Mesenchymal stem cell (in vitro differentiated cells and primary cell): Measurements from ENCODE around the gene ABCC4.

Experiments used
- DNase-seq: peaks from one replicate; pipeline ENCODE4 v3.0.0-alpha.2; 2013
- H2AFZ ChIP-seq: one replicate; pipeline ENCODE4 v1.6.1; 2013; ENCODE audit warnings: low read depth, mild to moderate bottlenecking, control low read depth, inconsistent platforms, low read length, moderate library complexity
- H2AK5ac ChIP-seq: 2 replicates; pipeline ENCODE4 v1.6.1; 2013; ENCODE audit warnings: low read length, moderate library complexity, mild to moderate bottlenecking, inconsistent platforms; ENCODE audit not compliant: severe bottlenecking
- H2BK120ac ChIP-seq: one replicate; pipeline ENCODE4 v1.6.1; 2013; ENCODE audit warnings: low read depth, mild to moderate bottlenecking, inconsistent platforms, low read length, moderate library complexity
- H2BK12ac ChIP-seq, 2 experiments: one replicate each; pipeline ENCODE4 v1.6.1; 2013; ENCODE audit warnings: inconsistent platforms in 2 of 2, low read length in 2 of 2, mild to moderate bottlenecking in 2 of 2, moderate library complexity in 2 of 2, control low read depth in 1 of 2
- H2BK15ac ChIP-seq: one replicate; pipeline ENCODE4 v1.6.1; 2013; ENCODE audit warnings: mild to moderate bottlenecking, low read depth, inconsistent platforms; ENCODE audit not compliant: poor library complexity, severe bottlenecking
- H2BK5ac ChIP-seq: 2 replicates; pipeline ENCODE4 v1.6.1; 2013; ENCODE audit warnings: low read depth, mild to moderate bottlenecking, low read length, control low read depth, inconsistent platforms; ENCODE audit not compliant: poor library complexity, severe bottlenecking
- H3K14ac ChIP-seq, 2 experiments: one replicate each; pipeline ENCODE4 v1.6.1; 2013; ENCODE audit warnings: inconsistent platforms in 2 of 2, low read length in 2 of 2, control low read depth in 1 of 2, mild to moderate bottlenecking in 1 of 2, moderate library complexity in 1 of 2
- H3K18ac ChIP-seq, 2 experiments: one replicate each; pipeline ENCODE4 v1.6.1; 2013; ENCODE audit warnings: inconsistent platforms in 2 of 2, low read length in 2 of 2, control low read depth in 1 of 2, low read depth in 1 of 2, mild to moderate bottlenecking in 1 of 2
- H3K23ac ChIP-seq, 2 experiments: one replicate each; pipeline ENCODE4 v1.6.1; 2013; ENCODE audit warnings: inconsistent platforms in 2 of 2, low read length in 2 of 2, mild to moderate bottlenecking in 2 of 2, moderate library complexity in 2 of 2, control low read depth in 1 of 2
- H3K27ac ChIP-seq: 2 replicates; pipeline ENCODE4 v1.5.1; 2013; ENCODE audit warnings: mild to moderate bottlenecking, moderate library complexity, low read length, control low read depth, inconsistent platforms; ENCODE audit not compliant: poor library complexity, severe bottlenecking
- H3K27me3 ChIP-seq, 2 experiments: 2 replicates each; pipeline versions ENCODE4 v1.6.1 to v1.7.0; 2013; ENCODE audit warnings: low read length in 2 of 2, mild to moderate bottlenecking in 2 of 2, moderate library complexity in 2 of 2, control low read depth in 1 of 2, inconsistent platforms in 1 of 2; ENCODE audit not compliant: control insufficient read depth in 1 of 2, insufficient read depth in 1 of 2
- H3K36me3 ChIP-seq, 2 experiments: 2 replicates each; pipeline versions ENCODE4 v1.6.1 to v1.7.0; 2013; ENCODE audit warnings: low read length in 2 of 2, control low read depth in 1 of 2, inconsistent platforms in 1 of 2, low read depth in 1 of 2, mild to moderate bottlenecking in 1 of 2; ENCODE audit not compliant: insufficient read depth in 2 of 2, control insufficient read depth in 1 of 2
- H3K4ac ChIP-seq, 2 experiments: one replicate each; pipeline ENCODE4 v1.6.1; 2013; ENCODE audit warnings: inconsistent platforms in 2 of 2, low read length in 2 of 2, mild to moderate bottlenecking in 2 of 2, moderate library complexity in 2 of 2, control low read depth in 1 of 2, low read depth in 1 of 2
- H3K4me1 ChIP-seq: 2 replicates; pipeline ENCODE4 v1.6.1; 2013; ENCODE audit warnings: low read depth, low read length, control low read depth; ENCODE audit not compliant: control insufficient read depth, insufficient read depth
- H3K4me2 ChIP-seq: 2 replicates; pipeline ENCODE4 v1.6.1; 2013; ENCODE audit warnings: low read length, mild to moderate bottlenecking, inconsistent platforms; ENCODE audit not compliant: poor library complexity, severe bottlenecking
- H3K4me3 ChIP-seq, 2 experiments: 2 replicates each; pipeline versions ENCODE4 v1.5.1 to v1.7.0; 2013; ENCODE audit warnings: low read length in 2 of 2, mild to moderate bottlenecking in 2 of 2, control low read depth in 1 of 2, low read depth in 1 of 2; ENCODE audit not compliant: insufficient read depth in 1 of 2
- H3K79me1 ChIP-seq: replicated peaks from 2 replicates; pipeline ENCODE4 v1.6.1; 2013; ENCODE audit warnings: mild to moderate bottlenecking, control low read depth, low read length, inconsistent platforms; ENCODE audit not compliant: poor library complexity, severe bottlenecking
- H3K9ac ChIP-seq: 2 replicates; pipeline ENCODE4 v1.7.0; 2013; ENCODE audit warnings: mild to moderate bottlenecking, low read length, moderate library complexity
- H3K9me3 ChIP-seq: 2 replicates; pipeline ENCODE4 v1.7.0; 2013; ENCODE audit warnings: mild to moderate bottlenecking, low read length; ENCODE audit not compliant: control insufficient read depth
- H4K8ac ChIP-seq: one replicate; pipeline ENCODE4 v1.6.1; 2013; ENCODE audit warnings: inconsistent platforms, mild to moderate bottlenecking, low read length, moderate library complexity
- H4K91ac ChIP-seq: one replicate; pipeline ENCODE4 v1.6.1; 2013; ENCODE audit warnings: mild to moderate bottlenecking, low read length, inconsistent platforms
- WGBS: methylation state at CpG from one replicate; pipeline ENCODE4 v1.1.7; 2013; ENCODE audit warnings: mixed read lengths; 5-methylcytosine and 5-hydroxymethylcytosine counted together

ABCC4 gene

GRCh38 chr13:95117092-95117491, 184.2 kb downstream of the ABCC4 start:
- no peak overlapping the region for H3K27ac ChIP-seq
- no peak overlapping the region for H3K4ac ChIP-seq
- peaks cover 11 to 15% of the 10 kb centered on the region in 2 experiments for H3K36me3 ChIP-seq
- no peak overlapping the region for H4K91ac ChIP-seq
- no peak overlapping the region for H3K4me3 ChIP-seq
- 98% methylated on average over 5 of the region's 6 CpGs for WGBS
- H2BK120ac ChIP-seq: no peak overlapping the region
- H3K79me1 ChIP-seq: peaks cover 12% of the 10 kb centered on the region
- H2BK12ac ChIP-seq: no peak overlapping the region
- no peak overlapping the region for H2AK5ac ChIP-seq
- no peak overlapping the region for H2AFZ ChIP-seq
- no peak overlapping the region for H2BK5ac ChIP-seq
- H2BK15ac ChIP-seq: no peak overlapping the region
- H3K14ac ChIP-seq: no peak overlapping the region
- no peaks in the 10 kb centered on the region for H3K27me3 ChIP-seq
- H4K8ac ChIP-seq: no peak overlapping the region
- no peaks in the 10 kb centered on the region for H3K9me3 ChIP-seq
- no peak for DNase-seq
- H3K9ac ChIP-seq: no peak overlapping the region
- H3K4me2 ChIP-seq: no peak overlapping the region
- no peak overlapping the region for H3K23ac ChIP-seq
- H3K4me1 ChIP-seq: no peaks in the 10 kb centered on the region
- H3K18ac ChIP-seq: no peak overlapping the region

GRCh38 chr13:95115525-95115924, 185.7 kb downstream of the ABCC4 start:
- 91% methylated on average over 10 of the region's 10 CpGs for WGBS
- H2AFZ ChIP-seq: no peak overlapping the region

GRCh38 chr13:95113601-95114000, 187.7 kb downstream of the ABCC4 start:
- Histone ChIP-seq H4K8ac (no peak overlapping the region), H3K27me3 (no peaks in the 10 kb centered on the region), H3K27ac (no peak overlapping the region), H3K79me1 (peaks cover 10% of the 10 kb centered on the region), H2BK5ac (no peak overlapping the region), H3K9me3 (no peaks in the 10 kb centered on the region), H2BK15ac (no peak overlapping the region), H3K4me3 (no peak overlapping the region), H3K18ac (no peak overlapping the region), H2BK120ac (no peak overlapping the region), H3K4ac (no peak overlapping the region), H3K14ac (no peak overlapping the region), H3K23ac (no peak overlapping the region), H3K36me3 (peaks cover 11 to 13% of the 10 kb centered on the region in 2 experiments), H2AK5ac (no peak overlapping the region), H2BK12ac (no peak overlapping the region), H2AFZ (no peak overlapping the region), H3K4me1 (no peaks in the 10 kb centered on the region), H3K4me2 (no peak overlapping the region), H3K9ac (no peak overlapping the region), H4K91ac (no peak overlapping the region)
- DNase-seq: no peak
- WGBS: 95% methylated on average over 5 of the region's 5 CpGs

More at GRCh38 chr13:95115525-95115924, 185.7 kb downstream of the ABCC4 start:
- no peak for DNase-seq
- H2BK120ac ChIP-seq: no peak overlapping the region
- peaks cover 10% of the 10 kb centered on the region for H3K79me1 ChIP-seq
- H3K18ac ChIP-seq: no peak overlapping the region
- no peak overlapping the region for H3K4me3 ChIP-seq
- H2BK5ac ChIP-seq: no peak overlapping the region
- H4K8ac ChIP-seq: no peak overlapping the region
- no peak overlapping the region for H2BK12ac ChIP-seq
- no peak overlapping the region for H3K23ac ChIP-seq
- H3K4me2 ChIP-seq: no peak overlapping the region
- no peak overlapping the region for H3K27ac ChIP-seq
- no peak overlapping the region for H4K91ac ChIP-seq
- H3K4ac ChIP-seq: no peak overlapping the region
- H3K27me3 ChIP-seq: no peaks in the 10 kb centered on the region
- no peaks in the 10 kb centered on the region for H3K4me1 ChIP-seq
- no peak overlapping the region for H2BK15ac ChIP-seq
- no peaks in the 10 kb centered on the region for H3K9me3 ChIP-seq
- H2AK5ac ChIP-seq: no peak overlapping the region
- peaks cover 10 to 14% of the 10 kb centered on the region in 2 experiments for H3K36me3 ChIP-seq
- no peak overlapping the region for H3K9ac ChIP-seq
- H3K14ac ChIP-seq: no peak overlapping the region

- Histone ChIP-seq H4K8ac (no peak overlapping the region), H4K91ac (no peak overlapping the region), H2BK5ac (no peak overlapping the region), H2AFZ (no peak overlapping the region), H3K36me3 (peaks cover 13 to 15% of the 10 kb centered on the region in 2 experiments), H3K79me1 (peaks cover 8% of the 10 kb centered on the region), H3K27ac (no peak overlapping the region), H3K23ac (no peak overlapping the region), H2BK120ac (no peak overlapping the region), H2BK15ac (no peak overlapping the region), H2BK12ac (no peak overlapping the region), H3K14ac (no peak overlapping the region), H3K18ac (no peak overlapping the region), H3K4ac (no peak overlapping the region), H3K27me3 (no peaks in the 10 kb centered on the region), H3K4me2 (no peak overlapping the region), H3K4me1 (no peaks in the 10 kb centered on the region), H2AK5ac (no peak overlapping the region), H3K9ac (no peak overlapping the region), H3K9me3 (no peaks in the 10 kb centered on the region), H3K4me3 (no peak overlapping the region)
- 99% methylated on average over 4 of the region's 4 CpGs for WGBS
- no peak for DNase-seq
Measured at GRCh38 chr13:95112883-95113282, 188.4 kb downstream of the ABCC4 start.
